ENCODE measurements around the gene CER1. TPM values are rescaled to one million over a fixed set of nuclear protein-coding genes. Genes with fewer than 3 reads are reported as not detected.
"Not testable (repeated sequence)": the region's sequence is repeated elsewhere in the genome, so short reads cannot be mapped to it uniquely, and the experiment has no call there.

Gene CER1
- total RNA-seq, 1 donor = under 0.01 TPM

DNA sequence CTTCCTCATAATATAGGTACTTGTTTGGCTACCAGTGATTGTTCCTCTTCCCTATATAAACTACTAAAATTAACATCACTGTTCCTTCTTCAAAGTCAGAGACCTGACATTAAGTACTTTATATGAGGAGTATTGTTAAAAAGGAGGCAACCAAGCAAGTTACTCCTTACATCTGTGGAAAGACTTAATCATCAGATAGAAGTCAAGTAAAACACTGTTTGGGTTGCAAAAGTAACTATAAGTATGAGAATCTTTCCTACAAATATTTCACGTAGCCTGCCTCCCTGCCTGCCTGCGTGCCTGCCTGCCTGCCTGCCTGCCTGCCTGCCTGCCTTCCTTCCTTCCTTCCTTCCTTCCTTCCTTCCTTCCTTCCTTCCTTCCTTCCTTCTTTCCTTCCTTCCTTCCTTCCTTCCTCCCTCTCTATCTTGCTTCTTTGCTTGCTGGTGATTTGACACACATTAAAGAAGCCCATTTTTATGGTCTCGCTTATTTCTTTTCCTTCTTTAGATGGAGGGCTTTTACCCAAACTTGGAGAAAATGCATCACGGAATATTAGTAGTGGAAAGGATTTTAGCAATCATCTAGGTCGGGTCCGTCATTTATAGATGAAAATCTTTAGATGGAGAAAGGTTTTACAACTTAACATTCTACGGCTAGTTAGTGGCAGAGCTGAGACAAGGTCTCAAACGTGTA lies 3.2 kb downstream of the CER1 start:
- DNase-seq (ENCODE audit: low read depth in 2 of 3, low spot score in 2 of 3) = no peak

DNA sequence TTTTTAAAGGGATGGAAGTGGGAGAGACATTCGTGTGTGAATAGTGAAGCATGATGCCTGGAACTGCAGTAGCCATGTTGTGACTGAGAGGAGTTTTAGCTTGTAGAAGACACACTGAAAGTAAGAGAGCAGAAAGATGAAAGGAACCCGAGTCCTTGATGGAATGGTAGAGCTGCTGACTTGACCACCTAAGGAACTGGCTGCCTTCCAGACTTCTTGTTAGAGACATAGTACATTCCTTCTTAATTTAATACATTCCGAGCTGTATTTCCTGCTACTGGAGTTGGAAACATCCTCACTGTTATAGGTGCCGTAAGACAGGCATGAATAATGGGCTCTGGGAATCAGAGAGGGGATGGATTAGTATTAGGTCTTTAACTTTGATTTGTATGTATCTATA lies 7.4 kb downstream of the CER1 start:
- DNase-seq (ENCODE audit: low read depth in 2 of 3, low spot score in 2 of 3) = no peak

DNA sequence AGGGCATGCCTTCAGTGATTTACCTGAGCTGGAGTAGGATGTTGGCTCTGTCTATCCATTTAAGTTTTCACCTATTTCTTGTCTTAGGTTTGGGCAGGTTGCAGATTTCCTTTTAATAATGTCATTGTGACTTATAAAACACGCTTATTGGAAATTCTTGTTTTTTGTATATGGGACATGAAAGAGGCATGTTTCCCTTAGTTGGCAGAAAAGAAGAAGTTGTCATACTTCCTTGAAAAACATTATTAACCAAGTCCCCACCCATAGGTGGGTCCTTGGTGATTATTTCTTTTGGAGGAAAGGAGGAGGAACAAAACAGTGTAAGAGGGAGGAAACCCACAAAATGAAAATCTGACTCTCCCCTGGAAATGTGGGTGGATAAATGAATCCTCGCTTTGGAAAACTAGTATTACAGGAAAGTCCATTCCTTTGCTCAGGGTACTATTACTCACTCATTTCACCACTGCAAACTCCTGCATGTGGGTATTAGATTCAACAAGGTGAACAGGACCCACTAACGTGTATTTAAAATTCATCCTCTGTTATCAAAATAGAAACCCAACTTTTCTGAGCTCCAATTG lies 9.3 kb downstream of the CER1 start:
- DNase-seq (ENCODE audit: low read depth in 2 of 3, low spot score in 2 of 3) = no peak

DNA sequence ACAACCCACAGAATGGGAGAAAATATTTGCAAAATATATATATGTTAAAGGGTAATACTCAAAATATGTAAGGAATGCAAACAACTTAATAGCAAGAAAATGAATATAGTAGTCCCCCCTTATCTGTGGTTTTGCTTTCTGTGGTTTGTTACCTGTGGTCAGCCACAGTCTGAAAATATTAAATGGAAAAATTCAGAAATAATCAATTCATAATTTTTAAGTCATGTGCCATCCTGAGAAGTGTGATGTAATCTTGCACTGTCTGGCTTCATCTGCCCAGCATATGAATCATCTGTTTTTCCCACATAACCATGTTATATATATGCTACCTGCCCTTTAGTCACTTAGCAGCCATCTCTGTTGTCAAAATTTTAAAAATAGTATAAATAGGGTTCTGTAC lies 11.7 kb downstream of the CER1 start:
- DNase-seq (ENCODE audit: low read depth in 2 of 3, low spot score in 2 of 3) = no peak

DNA sequence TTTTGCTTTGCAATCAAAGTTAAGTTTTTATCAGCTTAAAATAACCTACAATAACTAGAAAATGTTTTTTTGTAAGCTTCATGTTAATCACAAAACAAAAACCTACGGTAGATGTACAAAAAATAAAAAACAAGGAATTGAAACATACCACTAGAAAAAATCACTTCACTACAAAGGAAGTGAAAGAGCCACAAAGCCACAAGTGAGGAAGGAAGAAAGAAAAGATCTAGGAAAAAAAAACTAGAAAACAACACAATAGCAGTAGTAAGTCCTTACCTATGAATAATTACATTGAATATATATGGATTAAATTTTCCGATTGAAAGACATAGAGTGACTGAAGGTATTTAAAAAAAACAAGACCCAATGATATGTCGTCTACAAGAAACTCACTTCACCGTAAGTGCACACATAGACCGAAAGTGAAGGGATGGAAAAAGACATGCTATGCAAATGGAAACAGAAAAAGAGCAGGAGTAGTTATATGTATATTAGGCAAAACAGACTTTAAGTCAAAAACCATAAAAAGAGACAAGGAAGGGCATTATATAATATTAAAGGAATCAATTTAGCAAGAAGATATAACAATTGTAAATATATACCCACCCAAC lies 15.9 kb downstream of the CER1 start:
- DNase-seq (ENCODE audit: low read depth in 2 of 3, low spot score in 2 of 3) = no peak

DNA sequence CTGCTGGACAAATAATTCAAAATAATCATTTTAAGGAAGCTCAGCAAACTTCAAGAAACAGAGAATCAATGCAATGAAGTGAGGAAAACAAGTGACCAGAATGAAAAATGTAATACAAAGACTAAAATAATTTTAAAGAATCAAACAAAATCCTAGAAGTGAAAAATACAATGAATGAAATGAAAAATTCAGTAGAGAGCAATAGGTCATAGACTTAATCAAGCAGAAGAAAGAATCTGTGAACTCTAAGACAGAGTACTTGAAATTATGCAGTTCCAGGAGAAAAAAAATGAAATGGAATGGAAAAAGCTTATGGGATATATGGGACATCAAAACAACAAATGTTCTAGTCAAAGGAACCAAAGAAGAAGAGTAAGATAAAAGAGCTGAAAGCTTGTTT lies 17.5 kb downstream of the CER1 start:
- DNase-seq (ENCODE audit: low read depth in 2 of 3, low spot score in 2 of 3) = no peak

DNA sequence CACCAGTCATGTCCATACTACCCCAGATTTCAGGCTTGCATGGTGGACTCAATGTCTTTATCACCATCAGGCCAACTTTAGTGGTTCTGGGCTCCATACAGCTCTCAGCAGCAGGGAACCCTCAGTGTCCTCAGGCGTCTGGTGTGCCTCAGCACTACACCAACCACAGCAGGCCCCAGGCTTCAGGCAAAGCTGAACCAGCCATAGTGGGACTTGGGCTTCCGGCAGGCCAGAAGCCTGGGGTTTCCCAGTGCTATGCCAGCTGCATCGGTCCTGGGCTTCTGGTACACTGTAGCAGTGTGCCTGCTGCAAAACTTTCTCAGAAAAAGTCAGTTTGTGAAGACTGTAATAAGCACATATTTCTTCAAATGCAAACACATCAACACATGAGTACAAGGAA lies 18.3 kb downstream of the CER1 start:
- no peak for DNase-seq (ENCODE audit: low read depth in 2 of 3, low spot score in 2 of 3)

DNA sequence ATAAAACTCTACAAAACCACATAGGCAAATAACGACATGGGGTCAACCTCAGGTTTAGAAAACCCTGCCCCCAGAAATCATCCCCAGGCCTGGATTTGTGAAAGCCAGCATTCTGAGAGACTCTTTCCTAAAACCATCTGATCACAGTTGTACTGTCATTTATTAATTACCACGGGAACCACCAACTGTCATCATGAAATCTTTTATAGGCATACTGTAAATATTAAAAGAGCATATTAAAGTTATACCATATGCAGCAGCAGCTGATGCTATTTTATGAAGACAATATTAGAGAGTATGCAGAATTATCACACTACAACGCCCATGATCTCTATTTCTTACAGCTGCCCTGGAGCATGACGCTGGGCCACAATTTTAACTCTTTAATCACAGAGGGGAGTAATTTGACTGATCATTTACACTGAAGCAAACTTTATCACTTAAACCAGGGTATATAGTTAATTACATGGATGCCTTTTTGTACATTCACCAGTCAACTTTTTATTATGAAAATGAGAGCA lies 20.3 kb downstream of the CER1 start:
- no peak for DNase-seq (ENCODE audit: low read depth in 2 of 3, low spot score in 2 of 3)

DNA sequence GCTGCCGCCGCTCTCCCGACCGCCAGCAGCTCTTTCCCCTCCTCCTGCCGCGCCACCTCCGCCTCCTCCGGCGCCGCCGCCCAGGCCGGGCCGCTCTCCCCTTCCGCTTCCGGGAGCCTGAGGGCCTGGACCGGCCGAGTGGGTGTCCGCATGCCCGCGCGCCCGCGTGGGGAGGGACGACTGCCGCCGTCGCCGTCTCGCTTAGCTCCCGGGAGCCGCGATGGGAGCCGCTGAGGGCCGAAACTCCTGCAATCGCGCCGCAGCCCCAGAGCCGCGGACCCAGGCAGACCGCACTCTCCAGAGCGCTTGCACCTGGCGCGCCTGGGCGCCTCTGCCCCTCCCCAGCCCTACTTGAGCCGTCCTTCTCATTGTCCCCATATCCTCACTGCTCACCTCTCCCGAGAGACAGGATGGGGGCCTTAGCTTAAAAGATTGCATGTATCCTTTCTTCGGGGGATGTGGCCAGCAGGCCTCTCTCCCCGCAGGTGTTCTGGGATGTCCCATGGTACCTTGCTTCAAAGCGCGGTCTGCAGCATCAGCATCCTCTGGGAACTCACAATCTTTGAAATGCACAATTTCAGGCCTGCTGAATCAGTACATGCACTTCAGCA lies 29.2 kb downstream of the CER1 start, which contains the start of gene ZDHHC21:
TSS of gene ZDHHC21 (minus strand) at position 182 of the 611 bp plus-strand sequence. CDS start 19,092 bp downstream, outside the sequence.
- DNase-seq (ENCODE audit: low read depth in 2 of 3, low spot score in 2 of 3) = peak; percentile 6 to 55 (median 44)

DNA sequence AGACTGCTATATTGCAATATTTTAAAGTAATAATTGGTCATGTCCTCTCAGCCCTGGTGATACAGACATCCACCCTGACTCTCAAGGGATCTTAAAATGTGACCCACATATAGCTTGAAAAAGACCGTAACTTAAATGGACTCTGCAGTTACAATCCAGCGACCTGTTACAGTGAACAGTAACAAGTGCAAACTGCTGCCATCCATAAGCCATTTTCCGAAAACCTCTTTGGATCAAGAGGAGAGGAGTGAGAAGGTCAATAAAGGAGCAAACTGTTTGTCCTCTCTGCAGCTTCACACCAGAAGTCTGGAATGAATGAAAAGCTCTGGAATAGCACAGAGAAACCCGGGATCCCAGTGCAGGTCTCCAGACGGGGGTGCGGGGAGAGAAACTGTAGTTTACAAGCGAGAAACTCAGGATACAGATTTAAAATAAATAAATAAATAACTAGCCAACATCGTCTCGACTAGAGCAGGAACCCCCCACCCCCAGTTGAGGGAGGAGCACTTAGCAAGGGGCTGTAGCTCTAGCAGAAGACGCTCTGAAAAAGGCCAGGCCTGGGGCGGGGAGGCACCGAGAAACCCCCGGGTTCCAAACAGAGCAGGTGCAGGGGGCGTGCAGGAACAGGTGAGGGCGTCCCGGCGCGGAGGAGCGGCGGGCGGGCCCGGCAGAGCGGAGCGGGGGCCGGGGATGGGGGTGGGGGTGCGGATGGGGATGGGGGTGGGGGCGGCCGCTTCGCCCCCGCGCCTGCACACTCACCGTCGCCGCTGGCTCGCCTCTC lies 29.9 kb downstream of the CER1 start:
- peak in 2 of 3 donors; percentile 15 to 24 for DNase-seq (ENCODE audit: low read depth in 2 of 3, low spot score in 2 of 3)

DNA sequence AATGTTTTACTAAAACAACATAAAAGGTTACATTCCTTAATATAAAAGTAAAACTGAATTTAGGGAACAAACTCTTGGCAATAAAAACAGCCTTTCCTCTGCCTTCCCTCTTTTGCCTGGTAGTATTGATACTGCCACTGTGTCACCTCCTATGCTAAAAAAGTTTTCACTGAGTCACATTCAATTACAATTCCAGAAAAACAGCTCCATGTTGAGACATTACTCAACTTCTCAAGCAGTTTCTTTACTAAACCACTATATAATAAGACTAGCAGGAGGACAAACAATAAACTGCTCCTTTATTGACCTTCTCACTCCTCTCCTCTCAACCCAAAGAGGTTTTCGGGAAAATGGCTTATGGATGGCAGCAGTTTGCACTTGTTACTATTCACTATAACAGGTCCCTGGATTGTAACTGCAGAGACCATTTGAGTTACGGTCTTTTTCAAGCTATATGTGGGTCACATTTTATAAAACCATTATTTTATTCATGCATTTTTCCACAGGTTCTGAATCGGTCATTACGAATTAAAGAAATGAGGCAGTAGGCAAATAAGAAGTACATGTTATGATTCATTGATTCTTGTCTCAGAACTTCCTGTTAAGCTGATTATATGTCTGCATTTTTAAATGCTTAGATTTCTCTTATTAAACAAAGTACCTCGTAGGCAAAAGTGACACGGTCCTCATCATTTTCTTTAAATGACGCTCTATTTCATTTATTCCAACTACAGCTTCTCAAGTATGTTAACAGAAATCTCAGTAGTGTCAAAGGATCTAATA lies 31.4 kb downstream of the CER1 start:
- no peak for DNase-seq (ENCODE audit: low read depth in 2 of 3, low spot score in 2 of 3)

DNA sequence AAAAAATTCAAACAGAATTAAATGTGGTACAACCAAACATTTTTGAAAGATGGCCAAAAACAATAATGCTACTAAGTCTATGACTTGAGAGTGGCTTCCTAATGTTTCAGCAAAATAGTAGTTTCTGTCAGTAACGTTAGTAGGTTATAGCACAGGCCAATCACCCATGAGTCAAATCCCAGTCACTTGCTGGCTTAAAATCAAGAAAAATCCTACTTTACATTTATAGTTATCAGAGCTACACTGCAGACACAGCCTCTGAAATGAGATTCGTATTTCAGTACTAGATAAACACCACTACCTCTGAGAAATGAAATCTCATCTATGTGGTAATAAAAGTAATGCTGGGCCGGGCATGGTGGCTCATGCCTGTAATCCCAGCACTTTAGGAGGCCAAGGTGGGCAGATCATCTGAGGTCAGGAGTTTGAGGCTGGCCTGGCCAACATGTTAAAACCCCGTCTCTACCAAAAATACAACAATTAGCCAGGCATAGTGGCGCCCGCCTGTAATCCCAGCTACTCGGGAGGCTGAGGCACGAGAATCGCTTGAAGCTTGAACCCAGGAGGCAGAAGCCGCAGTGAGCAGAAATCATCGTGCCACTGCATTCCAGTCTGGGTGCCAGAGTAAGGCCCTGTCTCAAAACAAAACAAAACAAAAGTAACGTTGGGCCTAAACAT lies 35.4 kb downstream of the CER1 start:
- no peak for DNase-seq (ENCODE audit: low read depth in 2 of 3, low spot score in 2 of 3)

DNA sequence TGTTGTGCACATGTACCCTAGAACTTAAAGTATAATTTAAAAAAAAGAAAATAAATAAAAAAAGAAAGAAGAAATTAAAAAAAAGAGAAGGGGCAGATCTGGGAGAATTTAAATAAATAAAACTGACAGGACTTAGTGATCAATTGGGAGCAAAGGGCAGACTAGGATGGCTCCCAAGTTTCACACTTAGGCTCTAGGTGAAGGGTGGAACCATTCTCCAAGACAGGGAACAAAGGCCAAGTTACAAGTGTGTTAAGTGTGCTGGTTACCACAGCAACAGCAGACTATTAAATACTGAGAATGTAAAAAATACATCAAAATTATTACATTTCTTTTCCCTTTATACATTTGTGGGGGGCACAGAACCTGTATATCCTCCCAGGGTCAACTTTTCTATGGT lies 36.4 kb downstream of the CER1 start:
- DNase-seq (ENCODE audit: low read depth in 2 of 3, low spot score in 2 of 3) = no peak

DNA sequence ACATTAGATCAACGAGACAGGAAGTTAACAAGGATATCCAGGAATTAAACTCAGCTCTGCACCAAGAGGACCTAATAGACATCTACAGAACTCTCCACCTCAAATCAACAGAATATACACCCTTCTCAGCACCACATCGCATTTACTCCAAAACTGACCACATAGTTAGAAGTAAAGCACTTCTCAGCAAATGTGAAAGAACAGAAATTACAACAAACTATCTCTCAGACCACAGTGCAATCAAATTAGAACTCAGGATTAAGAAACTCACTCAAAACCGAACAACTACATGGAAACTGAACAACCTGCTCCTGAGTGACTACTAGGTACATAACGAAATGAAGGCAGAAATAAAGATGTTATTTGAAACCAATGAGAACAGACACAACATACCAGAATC lies 39.9 kb downstream of the CER1 start:
- DNase-seq (ENCODE audit: low read depth in 2 of 3, low spot score in 2 of 3) = not testable (repeated sequence)

DNA sequence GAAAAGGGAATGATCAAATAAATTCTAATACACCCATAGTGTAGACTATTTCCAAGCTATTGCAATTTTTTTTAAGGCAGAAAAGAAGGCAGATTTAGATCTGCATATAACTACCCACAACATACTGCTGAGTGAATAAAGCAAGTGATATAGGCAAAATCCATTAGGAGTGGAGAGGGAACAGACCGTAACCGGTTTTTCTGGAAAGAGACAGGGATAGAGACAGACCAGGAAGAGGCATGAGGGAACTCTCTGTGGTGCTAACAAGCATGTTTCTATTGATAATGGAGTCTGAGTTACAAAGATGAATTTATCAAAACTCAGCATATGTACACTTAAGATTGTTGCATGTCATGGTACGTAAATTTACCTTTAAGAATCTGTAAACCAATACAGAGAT lies 43.8 kb downstream of the CER1 start:
- DNase-seq (ENCODE audit: low read depth in 2 of 3, low spot score in 2 of 3) = no peak

DNA sequence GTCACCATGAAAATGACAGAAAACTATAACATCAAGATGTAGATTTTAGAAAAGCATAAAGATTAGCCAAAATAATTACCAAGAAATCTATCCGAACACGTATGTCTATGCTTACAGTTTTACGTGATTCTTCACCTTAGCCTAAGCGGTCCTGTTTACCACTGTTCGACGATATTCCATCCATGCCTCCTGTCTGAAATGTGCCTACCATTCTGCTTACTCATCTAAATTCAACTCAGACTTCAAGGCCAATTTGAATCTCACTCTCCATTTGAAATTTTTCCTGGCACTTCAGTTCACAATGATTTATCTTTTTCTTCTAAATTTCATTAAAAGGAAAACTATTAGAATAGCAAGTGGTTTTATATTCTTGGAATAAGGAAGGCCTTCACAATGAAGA lies 44.7 kb downstream of the CER1 start:
- no peak for DNase-seq (ENCODE audit: low read depth in 2 of 3, low spot score in 2 of 3)

DNA sequence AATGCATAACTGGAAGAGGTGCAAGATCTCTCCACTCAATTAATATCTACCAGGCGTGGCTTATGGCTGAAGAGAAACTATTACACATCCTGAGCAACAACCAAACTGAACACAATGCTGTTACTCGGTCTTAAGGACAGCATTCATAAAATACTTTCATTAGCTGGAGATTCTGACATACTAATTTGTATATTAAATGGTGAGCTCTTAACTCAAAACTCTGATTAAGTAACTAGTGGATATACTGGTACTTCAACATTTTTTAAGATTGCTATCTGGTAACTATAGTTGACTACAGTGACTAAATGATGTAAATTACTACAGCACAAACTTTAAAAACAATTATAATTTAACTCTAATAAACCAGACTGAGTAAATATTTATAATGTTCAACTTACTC lies 45.1 kb downstream of the CER1 start:
- DNase-seq (ENCODE audit: low read depth in 2 of 3, low spot score in 2 of 3) = no peak

DNA sequence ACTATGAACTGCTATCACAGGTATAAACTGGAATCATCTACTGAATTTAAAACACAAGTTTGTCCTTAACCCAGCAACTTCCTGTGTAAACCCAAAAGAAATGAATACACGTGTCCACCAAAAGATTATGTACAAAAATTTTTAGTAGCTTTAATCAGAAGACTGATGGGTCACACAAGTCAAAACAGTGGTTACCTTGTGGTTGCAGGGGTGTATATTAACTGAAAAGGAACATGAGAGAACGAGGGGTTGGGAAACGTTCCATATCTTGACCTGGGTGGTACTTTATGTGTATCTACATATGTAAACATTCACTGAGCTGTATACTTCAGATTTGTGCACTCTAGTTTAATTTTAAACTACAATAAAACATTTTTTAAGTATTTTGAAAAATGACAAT lies 47.9 kb downstream of the CER1 start:
- no peak for DNase-seq (ENCODE audit: low read depth in 2 of 3, low spot score in 2 of 3)

DNA sequence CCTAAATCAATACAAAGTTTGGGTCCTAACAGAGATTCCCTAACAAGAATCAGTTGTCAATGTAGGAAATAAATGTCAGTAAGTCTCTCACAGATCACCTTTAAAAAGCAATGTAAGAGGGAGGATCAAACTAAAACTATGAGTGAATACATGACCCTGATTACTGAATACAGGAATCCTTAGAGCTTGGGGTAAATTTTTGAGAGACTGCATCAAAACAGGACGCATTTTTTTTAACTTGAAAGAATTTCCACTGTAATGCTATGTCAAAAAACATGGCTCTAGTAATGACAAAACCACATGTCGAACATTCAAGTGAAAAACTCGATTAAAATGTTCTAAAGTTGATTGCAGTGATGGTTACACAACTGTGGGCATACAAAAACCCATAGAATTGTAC lies 51.2 kb downstream of the CER1 start:
- DNase-seq (ENCODE audit: low read depth in 2 of 3, low spot score in 2 of 3) = no peak

Data from hematopoietic multipotent progenitor cell (in vitro differentiated cells).